ENCODE measurements around the gene AGPAT2.

AGPAT2 gene

DNA sequence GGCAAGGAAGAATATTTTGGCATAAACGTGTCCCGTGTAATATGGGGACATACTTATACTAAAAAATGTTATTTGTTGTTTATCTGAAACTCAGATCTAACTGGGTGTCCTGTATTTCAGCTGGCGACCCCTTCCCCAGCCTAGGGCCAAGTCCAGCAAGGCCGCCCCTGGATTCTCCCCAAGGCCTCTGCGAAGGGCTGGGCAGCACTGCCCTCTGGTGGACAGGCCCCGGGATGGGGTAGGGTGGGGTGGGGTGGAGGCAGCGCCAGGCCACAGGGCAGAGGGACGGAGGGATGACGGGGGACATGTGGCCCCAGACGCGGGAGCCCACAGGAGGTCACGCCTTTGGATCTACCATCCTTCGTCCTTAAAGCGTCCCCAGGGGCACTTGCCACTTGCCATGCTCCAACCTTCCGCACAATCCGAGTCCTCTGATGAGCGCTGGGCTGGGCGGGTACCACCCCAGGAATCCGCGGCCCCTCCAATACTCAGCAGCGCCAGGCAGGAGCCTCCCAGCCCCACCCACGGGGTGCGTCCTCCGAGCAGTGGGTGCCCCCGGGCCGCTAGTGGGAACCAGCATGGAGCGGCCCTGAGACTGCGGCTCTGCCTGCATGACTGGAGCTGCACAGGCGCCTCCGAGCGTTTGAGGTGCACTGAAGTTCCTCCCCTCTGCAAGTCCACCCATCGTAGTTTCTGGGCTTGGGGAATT lies 7.1 kb upstream of the AGPAT2 start:
- no peak overlapping the region for H3K27ac ChIP-seq (ENCODE audit: low read depth, low read length)
- no peaks in the 10 kb centered on the region for H3K36me3 ChIP-seq (ENCODE audit: control insufficient read depth, low read length)
- H3K9me2 ChIP-seq (replicated peaks; ENCODE audit: control insufficient read depth, low read length): no peaks in the 10 kb centered on the region
- no peaks in the 10 kb centered on the region for H4K20me1 ChIP-seq (ENCODE audit: control insufficient read depth, insufficient read depth, low read depth, low read length)
- TF ChIP-seq EZH2phosphoT487 (IDR thresholded peaks at IDR 0.05; ENCODE audit: borderline replicate concordance, low read length): no peak
- TF ChIP-seq, protein P1, sequence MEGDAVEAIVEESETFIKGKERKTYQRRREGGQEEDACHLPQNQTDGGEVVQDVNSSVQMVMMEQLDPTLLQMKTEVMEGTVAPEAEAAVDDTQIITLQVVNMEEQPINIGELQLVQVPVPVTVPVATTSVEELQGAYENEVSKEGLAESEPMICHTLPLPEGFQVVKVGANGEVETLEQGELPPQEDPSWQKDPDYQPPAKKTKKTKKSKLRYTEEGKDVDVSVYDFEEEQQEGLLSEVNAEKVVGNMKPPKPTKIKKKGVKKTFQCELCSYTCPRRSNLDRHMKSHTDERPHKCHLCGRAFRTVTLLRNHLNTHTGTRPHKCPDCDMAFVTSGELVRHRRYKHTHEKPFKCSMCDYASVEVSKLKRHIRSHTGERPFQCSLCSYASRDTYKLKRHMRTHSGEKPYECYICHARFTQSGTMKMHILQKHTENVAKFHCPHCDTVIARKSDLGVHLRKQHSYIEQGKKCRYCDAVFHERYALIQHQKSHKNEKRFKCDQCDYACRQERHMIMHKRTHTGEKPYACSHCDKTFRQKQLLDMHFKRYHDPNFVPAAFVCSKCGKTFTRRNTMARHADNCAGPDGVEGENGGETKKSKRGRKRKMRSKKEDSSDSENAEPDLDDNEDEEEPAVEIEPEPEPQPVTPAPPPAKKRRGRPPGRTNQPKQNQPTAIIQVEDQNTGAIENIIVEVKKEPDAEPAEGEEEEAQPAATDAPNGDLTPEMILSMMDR (IDR thresholded peaks at IDR 0.05; ENCODE audit: low read depth, low read length, poor library complexity, severe bottlenecking): peak; percentile 49
- peaks cover 31% of the 10 kb centered on the region for H3K4me1 ChIP-seq (ENCODE audit: control insufficient read depth, low read length)
- H3K9me3 ChIP-seq (ENCODE audit: control insufficient read depth, insufficient read depth, low read length): no peaks in the 10 kb centered on the region
- no peaks in the 10 kb centered on the region for H3K79me2 ChIP-seq (ENCODE audit: control insufficient read depth, low read length)
- H3F3A ChIP-seq (ENCODE audit: control insufficient read depth, insufficient read depth): no peaks in the 10 kb centered on the region
- H3K4me2 ChIP-seq (ENCODE audit: low read length): no peak overlapping the region
- peaks cover 26% of the 10 kb centered on the region for H3K27me3 ChIP-seq (ENCODE audit: control insufficient read depth, low read length)
- H3K4me3 ChIP-seq (ENCODE audit: low read length): no peak overlapping the region

DNA sequence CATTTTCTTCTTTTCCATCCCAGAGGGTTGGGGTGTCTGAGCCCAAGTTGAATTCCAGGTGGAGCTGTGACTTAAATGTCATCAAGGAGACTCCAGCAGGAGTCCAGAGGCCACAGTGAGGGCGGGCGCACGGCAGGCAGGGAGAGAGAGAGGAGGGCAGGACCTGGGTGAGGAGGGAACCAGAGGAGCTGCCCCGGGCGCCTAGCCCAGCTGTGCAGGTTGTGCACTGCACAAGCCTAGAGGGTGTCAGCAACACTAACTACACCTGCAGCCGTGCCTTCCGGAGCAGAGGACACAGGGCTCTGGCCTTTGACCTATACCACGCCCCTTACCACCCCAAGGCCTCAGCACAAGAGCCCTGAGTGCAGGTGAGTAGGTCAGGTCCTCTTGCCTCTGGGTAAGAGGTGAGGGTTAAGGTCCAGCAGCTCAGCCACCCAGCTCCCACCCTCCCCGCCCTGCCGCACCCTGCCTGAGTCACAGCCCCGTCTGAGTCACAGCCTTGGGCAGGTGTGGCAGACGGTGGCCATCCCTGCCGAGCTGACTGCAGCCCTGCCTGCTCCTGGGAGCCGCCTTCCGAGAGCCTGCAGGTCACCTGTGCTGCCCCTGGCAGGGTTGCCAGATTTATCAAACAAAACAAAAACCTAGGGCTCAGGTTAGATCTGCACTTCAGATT lies 6.4 kb upstream of the AGPAT2 start:
- no peaks in the 10 kb centered on the region for H4K20me1 ChIP-seq (ENCODE audit: control insufficient read depth, insufficient read depth, low read depth, low read length)
- no peaks in the 10 kb centered on the region for H3K9me3 ChIP-seq (ENCODE audit: control insufficient read depth, insufficient read depth, low read length)
- TF ChIP-seq, protein P1 (IDR thresholded peaks at IDR 0.05; ENCODE audit: low read depth, low read length, poor library complexity, severe bottlenecking): no peak
- TF ChIP-seq EZH2phosphoT487 (IDR thresholded peaks at IDR 0.05; ENCODE audit: borderline replicate concordance, low read length): no peak
- peaks cover 33% of the 10 kb centered on the region for H3K27me3 ChIP-seq (ENCODE audit: control insufficient read depth, low read length)
- no peaks in the 10 kb centered on the region for H3K79me2 ChIP-seq (ENCODE audit: control insufficient read depth, low read length)
- H3K9me2 ChIP-seq (replicated peaks; ENCODE audit: control insufficient read depth, low read length): no peaks in the 10 kb centered on the region
- H3K4me2 ChIP-seq (ENCODE audit: low read length): no peak overlapping the region
- peaks cover 30% of the 10 kb centered on the region for H3K4me1 ChIP-seq (ENCODE audit: control insufficient read depth, low read length)
- no peaks in the 10 kb centered on the region for H3K36me3 ChIP-seq (ENCODE audit: control insufficient read depth, low read length)
- H3K27ac ChIP-seq (ENCODE audit: low read depth, low read length): no peak overlapping the region
- no peak overlapping the region for H3K4me3 ChIP-seq (ENCODE audit: low read length)
- no peaks in the 10 kb centered on the region for H3F3A ChIP-seq (ENCODE audit: control insufficient read depth, insufficient read depth)

DNA sequence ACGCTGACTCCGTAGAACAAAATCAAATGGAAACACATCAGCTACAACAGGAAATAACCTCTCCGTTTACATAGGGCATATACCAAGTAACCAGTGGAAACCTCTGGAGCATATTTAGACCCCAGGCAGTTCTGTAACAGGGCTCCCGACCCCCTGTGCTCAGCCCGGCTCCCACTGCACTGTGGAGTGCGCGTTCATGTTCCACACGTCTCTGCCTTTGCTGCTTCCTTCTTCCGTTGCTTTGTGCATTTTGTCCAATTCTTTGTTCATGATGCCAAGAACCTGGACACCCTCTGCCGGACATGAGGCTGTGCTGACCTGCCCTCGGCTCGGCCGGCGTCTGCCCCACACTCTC lies 5.9 kb upstream of the AGPAT2 start:
- H3K4me3 ChIP-seq (ENCODE audit: low read length): no peak overlapping the region
- H3K27ac ChIP-seq (ENCODE audit: low read depth, low read length): no peak overlapping the region
- H3K36me3 ChIP-seq (ENCODE audit: control insufficient read depth, low read length): no peaks in the 10 kb centered on the region
- H3K27me3 ChIP-seq (ENCODE audit: control insufficient read depth, low read length): peaks cover 38% of the 10 kb centered on the region
- peaks cover 25% of the 10 kb centered on the region for H3K4me1 ChIP-seq (ENCODE audit: control insufficient read depth, low read length)
- no peaks in the 10 kb centered on the region for H3K9me2 ChIP-seq (replicated peaks; ENCODE audit: control insufficient read depth, low read length)
- H3K9me3 ChIP-seq (ENCODE audit: control insufficient read depth, insufficient read depth, low read length): no peaks in the 10 kb centered on the region
- 0 out of 2 replicates have a peak, but pooled peaks cover 5% of the 10 kb centered on the region for H3F3A ChIP-seq (ENCODE audit: control insufficient read depth, insufficient read depth)
- TF ChIP-seq, protein P1 (IDR thresholded peaks at IDR 0.05; ENCODE audit: low read depth, low read length, poor library complexity, severe bottlenecking): no peak
- no peak for TF ChIP-seq EZH2phosphoT487 (IDR thresholded peaks at IDR 0.05; ENCODE audit: borderline replicate concordance, low read length)
- no peaks in the 10 kb centered on the region for H3K79me2 ChIP-seq (ENCODE audit: control insufficient read depth, low read length)
- H4K20me1 ChIP-seq (ENCODE audit: control insufficient read depth, insufficient read depth, low read depth, low read length): no peaks in the 10 kb centered on the region
- H3K4me2 ChIP-seq (ENCODE audit: low read length): no peak overlapping the region
